IMR-90 (cell line): Measurements from ENCODE around the gene CENPP. TPM values are rescaled to one million over a fixed set of nuclear protein-coding genes. Genes with fewer than 3 reads are reported as not detected.

Experiments
- ATAC-seq: fragments of 200-7000 bp; cut with Tn5 transposase; 2 replicates; pipeline ENCODE4 v1.9.1; 2020; ENCODE audit warnings: low read depth, mild to moderate bottlenecking, moderate library complexity
- BruUV-seq: library from RNA; stranded (reverse); fragments of 400-500 nt; replicated peaks from 2 replicates; lab custom pipeline; 2021; lab: Mats Ljungman, UMichigan
- CTCF ChIA-PET: fragments of 300-600 bp; formaldehyde crosslinking; extraction: SDS; loops from one replicate; lab custom pipeline; 2021; ENCODE audit warnings: antibody characterized with exemption; lab: Yijun Ruan, JAX
- POLR2A ChIA-PET: fragments of 300-600 bp; sonication (Branson Sonifier 250); formaldehyde crosslinking; loops from one replicate; lab custom pipeline; 2022; ENCODE audit warnings: antibody characterized with exemption; ENCODE audit not compliant: unreplicated experiment; lab: Charles Lee
- DNase-seq: peaks from one replicate; pipeline ENCODE4 v3.0.0; 2013
- H2AFZ ChIP-seq: replicated peaks from 2 replicates; pipeline ENCODE3; 2013; ENCODE audit warnings: low read length, mild to moderate bottlenecking; ENCODE audit not compliant: poor library complexity
- H2AK5ac ChIP-seq: 2 replicates; pipeline ENCODE4 v1.6.1; 2013; ENCODE audit warnings: low read depth, low read length, inconsistent platforms
- H2AK9ac ChIP-seq: replicated peaks from 2 replicates; pipeline ENCODE3; 2013; ENCODE audit warnings: mild to moderate bottlenecking, low read depth, low read length, moderate library complexity; ENCODE audit not compliant: poor library complexity
- H2BK120ac ChIP-seq: 2 replicates; pipeline ENCODE4 v1.6.1; 2013; ENCODE audit warnings: low read depth, low read length, inconsistent platforms
- H2BK15ac ChIP-seq: 3 replicates; pipeline ENCODE4 v1.6.1; 2013; ENCODE audit warnings: low read depth, low read length, inconsistent platforms
- H2BK20ac ChIP-seq: 2 replicates; pipeline ENCODE4 v1.6.1; 2013; ENCODE audit warnings: low read depth, mild to moderate bottlenecking, inconsistent platforms, low read length, moderate library complexity
- H2BK5ac ChIP-seq: 2 replicates; pipeline ENCODE4 v1.6.1; 2013; ENCODE audit warnings: mild to moderate bottlenecking, low read depth, low read length, inconsistent platforms; ENCODE audit not compliant: poor library complexity, severe bottlenecking
- H3K14ac ChIP-seq: replicated peaks from 2 replicates; pipeline ENCODE4 v1.6.1; 2013; ENCODE audit warnings: low read depth, low read length, inconsistent platforms
- H3K18ac ChIP-seq: 2 replicates; pipeline ENCODE4 v1.6.1; 2013; ENCODE audit warnings: low read depth, low read length, control low read depth
- H3K23ac ChIP-seq: 2 replicates; pipeline ENCODE4 v1.6.1; 2013; ENCODE audit warnings: low read depth, low read length, inconsistent platforms
- H3K27ac ChIP-seq: 2 replicates; pipeline ENCODE4 v1.5.1; 2013; ENCODE audit warnings: mild to moderate bottlenecking, control low read depth, low read length; ENCODE audit not compliant: insufficient read depth
- H3K27me3 ChIP-seq: 2 replicates; pipeline ENCODE4 v1.6.1; 2013; ENCODE audit warnings: low read length; ENCODE audit not compliant: control insufficient read depth, insufficient read depth
- H3K36me3 ChIP-seq: 2 replicates; pipeline ENCODE4 v1.6.1; 2013; ENCODE audit warnings: low read length, mixed read lengths; ENCODE audit not compliant: control insufficient read depth, insufficient read depth
- H3K4ac ChIP-seq: 2 replicates; pipeline ENCODE4 v1.6.1; 2013; ENCODE audit warnings: low read depth, low read length, inconsistent platforms
- H3K4me1 ChIP-seq: 2 replicates; pipeline ENCODE4 v1.6.1; 2013; ENCODE audit warnings: low read length, mixed read lengths; ENCODE audit not compliant: control insufficient read depth, insufficient read depth
- H3K4me2 ChIP-seq: 2 replicates; pipeline ENCODE4 v1.6.1; 2013; ENCODE audit warnings: low read depth, mild to moderate bottlenecking, control low read depth, low read length, moderate library complexity
- H3K4me3 ChIP-seq: 2 replicates; pipeline ENCODE4 v1.5.1; 2013; ENCODE audit warnings: low read depth, mild to moderate bottlenecking, control low read depth, low read length, moderate library complexity; ENCODE audit not compliant: insufficient read depth
- H3K56ac ChIP-seq: 2 replicates; pipeline ENCODE4 v1.6.1; 2013; ENCODE audit warnings: low read length, inconsistent platforms; ENCODE audit not compliant: insufficient read depth; ENCODE audit errors: extremely low read depth
- H3K79me1 ChIP-seq, 2 experiments: 2 replicates each; pipeline ENCODE4 v1.6.1; 2013; ENCODE audit warnings: low read length in 2 of 2, inconsistent platforms in 1 of 2, low read depth in 1 of 2
- H3K9ac ChIP-seq: 2 replicates; pipeline ENCODE4 v1.6.1; 2013; ENCODE audit warnings: low read depth, low read length, control low read depth
- H3K9me1 ChIP-seq: 2 replicates; pipeline ENCODE4 v1.6.1; 2013; ENCODE audit warnings: low read length, inconsistent platforms; ENCODE audit not compliant: insufficient read depth
- H3K9me3 ChIP-seq: 2 replicates; pipeline ENCODE4 v1.6.1; 2013; ENCODE audit warnings: low read length; ENCODE audit not compliant: control insufficient read depth, insufficient read depth
- H4K20me1 ChIP-seq: 2 replicates; pipeline ENCODE4 v1.6.1; 2013; ENCODE audit warnings: low read length, inconsistent platforms; ENCODE audit not compliant: insufficient read depth
- H4K5ac ChIP-seq: 2 replicates; pipeline ENCODE4 v1.6.1; 2013; ENCODE audit warnings: mild to moderate bottlenecking, low read depth, low read length, control low read depth
- H4K8ac ChIP-seq, 2 experiments: 2 replicates each; pipeline ENCODE4 v1.6.1; 2013; ENCODE audit warnings: low read depth in 2 of 2, low read length in 2 of 2, control low read depth in 1 of 2, inconsistent platforms in 1 of 2
- H4K91ac ChIP-seq: 2 replicates; pipeline ENCODE4 v1.6.1; 2013; ENCODE audit warnings: low read depth, low read length, inconsistent platforms; ENCODE audit not compliant: insufficient read depth
- BHLHE40 ChIP-seq: fragments of 150-350 bp; IDR thresholded peaks from 2 replicates; pipeline ENCODE4 v1.6.1; 2016; ENCODE audit warnings: mild to moderate bottlenecking, low read depth, low read length
- CEBPB ChIP-seq: IDR thresholded peaks from 2 replicates; pipeline ENCODE4 v1.6.1; 2012; ENCODE audit warnings: low read depth, low read length, improper control_type of control experiment
- CHD1 ChIP-seq: IDR thresholded peaks from 2 replicates; pipeline ENCODE4 v1.6.1; 2012; ENCODE audit warnings: low read depth, low read length, improper control_type of control experiment
- FOS ChIP-seq: fragments of 150-350 bp; IDR thresholded peaks from 2 replicates; pipeline ENCODE4 v1.6.1; 2016; ENCODE audit warnings: low read depth, low read length
- MAFK ChIP-seq: IDR thresholded peaks from 2 replicates; pipeline ENCODE4 v1.6.1; 2012; ENCODE audit warnings: low read depth, low read length, improper control_type of control experiment
- MAZ ChIP-seq: IDR thresholded peaks from 2 replicates; pipeline ENCODE4 v1.6.1; 2012; ENCODE audit warnings: low read depth, mild to moderate bottlenecking, low read length, improper control_type of control experiment, moderate library complexity, borderline replicate concordance
- MXI1 ChIP-seq: IDR thresholded peaks from 2 replicates; pipeline ENCODE4 v1.6.1; 2012; ENCODE audit warnings: low read depth, mild to moderate bottlenecking, low read length, moderate library complexity, borderline replicate concordance
- NFE2L2 ChIP-seq: fragments of 150-350 bp; IDR thresholded peaks from 2 replicates; pipeline ENCODE4 v1.6.1; 2016; ENCODE audit warnings: low read depth, mild to moderate bottlenecking, low read length
- POLR2A ChIP-seq: IDR thresholded peaks from 2 replicates; pipeline ENCODE4 v1.6.1; 2012; ENCODE audit warnings: mild to moderate bottlenecking, low read depth, low read length
- RAD21 ChIP-seq: IDR thresholded peaks from 2 replicates; pipeline ENCODE4 v1.6.1; 2012; ENCODE audit warnings: low read length, improper control_type of control experiment
- RCOR1 ChIP-seq: IDR thresholded peaks from 2 replicates; pipeline ENCODE4 v1.6.1; 2012; ENCODE audit warnings: mild to moderate bottlenecking, low read length, improper control_type of control experiment; ENCODE audit not compliant: insufficient replicate concordance
- RFX5 ChIP-seq: IDR thresholded peaks from 2 replicates; pipeline ENCODE4 v1.8.0; 2012; ENCODE audit warnings: low read depth, mild to moderate bottlenecking, low read length, moderate library complexity
- SMC3 ChIP-seq: fragments of 150-350 bp; IDR thresholded peaks from 2 replicates; pipeline ENCODE4 v1.6.1; 2016; ENCODE audit warnings: low read depth, mild to moderate bottlenecking, antibody characterized with exemption, low read length, moderate library complexity
- WGBS, 2 experiments: methylation state at CpG; one replicate each; pipeline versions ENCODE4 v1.1.5 to v1.1.7; 2013; ENCODE audit warnings: missing lambda C conversion rate in 2 of 2; ENCODE audit not compliant: insufficient read length in 1 of 2; ENCODE audit errors: extremely low coverage in 2 of 2; 5-methylcytosine and 5-hydroxymethylcytosine counted together
- dilution Hi-C: fragments of 300-500 bp; cut with HindIII; formaldehyde crosslinking; loops from one replicate; pipeline ENCODE4 v1.14.3; 2018; ENCODE audit warnings: low sequenced_read_pairs; ENCODE audit not compliant: unreplicated experiment
- in situ Hi-C: fragments of 300-500 bp; cut with MboI; formaldehyde crosslinking; loops from 3 replicates; pipeline ENCODE4 v1.14.3; 2019; ENCODE audit warnings: low sequenced_read_pairs, inconsistent platforms, mixed read lengths
- intact Hi-C: fragments of 100-400 bp; cut with micrococcal nuclease; formaldehyde crosslinking; loops from 2 replicates; pipeline ENCODE4 v1.10.0; 2022
- polyA plus RNA-seq, 3 experiments: library from polyadenylated mRNA; depleted of rRNA; stranded (reverse); fragments of >200 nt; gene quantifications; 2 replicates each; pipeline ENCODE4 v1.2.3, GENCODE V29; 2012; ENCODE audit warnings: low replicate concordance in 1 of 3
- total RNA-seq: library from RNA; depleted of rRNA; stranded (reverse); fragments of >200 nt; gene quantifications from 2 replicates; pipeline ENCODE4 v1.2.3, GENCODE V29; 2012
- TF ChIP-seq, protein P1 (sequence below): conservative IDR thresholded peaks from 2 replicates; pipeline ENCODE4 v1.5.1; 2012; ENCODE audit warnings: mild to moderate bottlenecking, low read depth, low read length, improper control_type of control experiment
- TF ChIP-seq, protein P2 (sequence below): fragments of 150-350 bp; IDR thresholded peaks from 2 replicates; pipeline ENCODE4 v1.6.1; 2016; ENCODE audit warnings: low read depth, mild to moderate bottlenecking, low read length, moderate library complexity, borderline replicate concordance
- TF ChIP-seq, protein P3 (sequence below): fragments of 150-350 bp; IDR thresholded peaks from 2 replicates; pipeline ENCODE4 v1.6.1; 2017; ENCODE audit warnings: mild to moderate bottlenecking, antibody characterized with exemption, low read length, low read depth

CENPP gene
- total and polyA plus RNA-seq, 2 of the 4 experiments (the other 2 are of a cell fraction), result 1.4 to 2.0 TPM

DNA sequence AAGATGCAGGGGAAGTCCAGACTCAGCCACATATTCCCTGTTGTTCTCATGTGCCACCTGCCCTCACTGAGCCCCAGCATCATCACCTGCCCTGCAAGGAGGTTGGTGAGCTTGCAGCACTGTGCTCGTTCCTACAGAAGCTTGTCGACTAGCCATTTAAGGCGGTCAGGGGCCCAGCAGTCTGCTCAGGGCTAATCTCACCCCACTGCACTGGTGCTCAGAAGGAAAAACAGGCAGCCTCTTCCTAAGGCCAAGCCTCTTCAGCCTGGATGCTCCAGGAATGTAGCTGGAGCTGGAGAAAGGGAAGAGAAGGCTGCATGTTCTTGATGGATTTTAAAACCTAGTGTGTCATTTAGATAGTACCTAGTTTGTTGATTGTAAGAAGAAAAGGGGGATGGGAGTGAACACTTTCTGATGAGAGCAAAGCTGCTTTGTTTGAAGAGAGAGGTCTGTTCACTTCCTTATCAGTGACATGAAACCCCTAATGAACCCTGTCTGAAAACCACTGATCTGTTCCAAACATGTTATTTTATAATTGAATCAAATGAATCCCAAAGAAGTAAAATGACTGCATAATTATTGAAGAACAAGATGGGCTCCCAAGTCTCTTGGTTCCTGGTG is 167.1 kb downstream of the CENPP start:
- no peak overlapping the region; the same call in 1 of the 2 replicates for H3K14ac ChIP-seq
- WGBS, 2 experiments, result 0% methylated on average over 1 of the region's 3 CpGs; no CpG with 5 or more reads in 1 of the 2 experiments
- H3K9me1 ChIP-seq, result peaks cover 9% of the 10 kb centered on the region
- no peak overlapping the region for H2AK5ac ChIP-seq
- no peak overlapping the region for H2BK5ac ChIP-seq
- ChIA-PET POLR2A (no interaction called here), CTCF (interaction anchor here (0.9 kb wide), 1 partner anchor 12 kb away, joined by 3 read pairs; no protein-coding TSS in a partner anchor)
- ATAC-seq (no peak), DNase-seq (no peak)
- H3K9ac ChIP-seq, result no peak overlapping the region
- H3K79me1 ChIP-seq, result no peaks in the 10 kb centered on the region; a peak in 1 of 4 replicates
- no peak overlapping the region; the same call in 1 of the 2 replicates for H3K23ac ChIP-seq
- H3K18ac ChIP-seq, result no peak overlapping the region; the same call in 1 of the 2 replicates
- intact Hi-C loops, result no loop called here
- no peak overlapping the region for H4K8ac ChIP-seq
- no peaks in the 10 kb centered on the region for H3K27me3 ChIP-seq
- TF ChIP-seq BHLHE40 (no peak), MAFK (no peak), FOS (no peak), SMC3 (no peak), MAZ (no peak), NFE2L2 (no peak), MXI1 (no peak), RCOR1 (no peak), POLR2A (no peak), RFX5 (no peak), CHD1 (no peak), CEBPB (no peak), RAD21 (no peak)
- TF ChIP-seq, protein P1, sequence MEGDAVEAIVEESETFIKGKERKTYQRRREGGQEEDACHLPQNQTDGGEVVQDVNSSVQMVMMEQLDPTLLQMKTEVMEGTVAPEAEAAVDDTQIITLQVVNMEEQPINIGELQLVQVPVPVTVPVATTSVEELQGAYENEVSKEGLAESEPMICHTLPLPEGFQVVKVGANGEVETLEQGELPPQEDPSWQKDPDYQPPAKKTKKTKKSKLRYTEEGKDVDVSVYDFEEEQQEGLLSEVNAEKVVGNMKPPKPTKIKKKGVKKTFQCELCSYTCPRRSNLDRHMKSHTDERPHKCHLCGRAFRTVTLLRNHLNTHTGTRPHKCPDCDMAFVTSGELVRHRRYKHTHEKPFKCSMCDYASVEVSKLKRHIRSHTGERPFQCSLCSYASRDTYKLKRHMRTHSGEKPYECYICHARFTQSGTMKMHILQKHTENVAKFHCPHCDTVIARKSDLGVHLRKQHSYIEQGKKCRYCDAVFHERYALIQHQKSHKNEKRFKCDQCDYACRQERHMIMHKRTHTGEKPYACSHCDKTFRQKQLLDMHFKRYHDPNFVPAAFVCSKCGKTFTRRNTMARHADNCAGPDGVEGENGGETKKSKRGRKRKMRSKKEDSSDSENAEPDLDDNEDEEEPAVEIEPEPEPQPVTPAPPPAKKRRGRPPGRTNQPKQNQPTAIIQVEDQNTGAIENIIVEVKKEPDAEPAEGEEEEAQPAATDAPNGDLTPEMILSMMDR, result no peak
- TF ChIP-seq, protein P2, sequence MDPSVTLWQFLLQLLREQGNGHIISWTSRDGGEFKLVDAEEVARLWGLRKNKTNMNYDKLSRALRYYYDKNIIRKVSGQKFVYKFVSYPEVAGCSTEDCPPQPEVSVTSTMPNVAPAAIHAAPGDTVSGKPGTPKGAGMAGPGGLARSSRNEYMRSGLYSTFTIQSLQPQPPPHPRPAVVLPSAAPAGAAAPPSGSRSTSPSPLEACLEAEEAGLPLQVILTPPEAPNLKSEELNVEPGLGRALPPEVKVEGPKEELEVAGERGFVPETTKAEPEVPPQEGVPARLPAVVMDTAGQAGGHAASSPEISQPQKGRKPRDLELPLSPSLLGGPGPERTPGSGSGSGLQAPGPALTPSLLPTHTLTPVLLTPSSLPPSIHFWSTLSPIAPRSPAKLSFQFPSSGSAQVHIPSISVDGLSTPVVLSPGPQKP, result no peak
- TF ChIP-seq, protein P3, sequence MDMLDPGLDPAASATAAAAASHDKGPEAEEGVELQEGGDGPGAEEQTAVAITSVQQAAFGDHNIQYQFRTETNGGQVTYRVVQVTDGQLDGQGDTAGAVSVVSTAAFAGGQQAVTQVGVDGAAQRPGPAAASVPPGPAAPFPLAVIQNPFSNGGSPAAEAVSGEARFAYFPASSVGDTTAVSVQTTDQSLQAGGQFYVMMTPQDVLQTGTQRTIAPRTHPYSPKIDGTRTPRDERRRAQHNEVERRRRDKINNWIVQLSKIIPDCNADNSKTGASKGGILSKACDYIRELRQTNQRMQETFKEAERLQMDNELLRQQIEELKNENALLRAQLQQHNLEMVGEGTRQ, result no peak
- 0 out of 2 replicates have a peak overlapping the region, but pooled peaks have one; percentile 0 for H2BK120ac ChIP-seq
- H3K4me1 ChIP-seq, result peaks cover 9% of the 10 kb centered on the region
- no peak overlapping the region for H2AK9ac ChIP-seq
- no peak overlapping the region for H2AFZ ChIP-seq
- H3K4ac ChIP-seq, result no peak overlapping the region
- no peak overlapping the region for H3K4me2 ChIP-seq
- in situ Hi-C loops, result no loop called here
- no TSS peak for BruUV-seq
- H3K56ac ChIP-seq, result no peak overlapping the region
- no peak overlapping the region for H3K27ac ChIP-seq
- no peaks in the 10 kb centered on the region for H3K36me3 ChIP-seq
- no peak overlapping the region for H2BK15ac ChIP-seq
- dilution Hi-C loops, result no loop called here
- no peak overlapping the region for H4K91ac ChIP-seq
- no peaks in the 10 kb centered on the region for H3K9me3 ChIP-seq
- no peak overlapping the region for H2BK20ac ChIP-seq
- H4K20me1 ChIP-seq, result no peaks in the 10 kb centered on the region
- H4K5ac ChIP-seq, result no peak overlapping the region
- no peak overlapping the region for H3K4me3 ChIP-seq
